ENCODE measurements around the gene BLID.

Gene BLID

GRCh38 chr11:122144752-122145151 lies 28.7 kb upstream of the BLID start:
- Histone ChIP-seq H3K9ac (no peak overlapping the region), H3K27me3 (ENCODE audit: control insufficient read depth, insufficient read depth, low read length) (no peaks in the 10 kb centered on the region), H2AFZ (no peak overlapping the region), H3K9me3 (ENCODE audit: control insufficient read depth, low read length) (no peaks in the 10 kb centered on the region), H3K27ac (no peak overlapping the region), H3K36me3 (ENCODE audit: control insufficient read depth, insufficient read depth, low read length) (no peaks in the 10 kb centered on the region), H3K4me2 (ENCODE audit: low read length) (no peak overlapping the region), H3K4me3 (ENCODE audit: low read depth, low read length) (no peak overlapping the region), H3K79me2 (no peaks in the 10 kb centered on the region), H3K4me1 (no peaks in the 10 kb centered on the region)
- no peak for TF ChIP-seq CTCF (IDR thresholded peaks at IDR 0.05)

GRCh38 chr11:122141725-122142124 lies 25.7 kb upstream of the BLID start:
- Histone ChIP-seq H3K27me3 (ENCODE audit: control insufficient read depth, insufficient read depth, low read length) (no peaks in the 10 kb centered on the region), H3K4me3 (ENCODE audit: low read depth, low read length) (no peak overlapping the region), H3K27ac (no peak overlapping the region), H2AFZ (no peak overlapping the region), H3K9ac (no peak overlapping the region), H3K4me2 (ENCODE audit: low read length) (no peak overlapping the region), H3K4me1 (no peaks in the 10 kb centered on the region), H3K36me3 (ENCODE audit: control insufficient read depth, insufficient read depth, low read length) (no peaks in the 10 kb centered on the region), H3K9me3 (ENCODE audit: control insufficient read depth, low read length) (no peaks in the 10 kb centered on the region), H3K79me2 (no peaks in the 10 kb centered on the region)
- no peak for TF ChIP-seq CTCF (IDR thresholded peaks at IDR 0.05)

GRCh38 chr11:122140500-122140899 lies 24.5 kb upstream of the BLID start:
- H3K4me2 ChIP-seq (ENCODE audit: low read length): no peak overlapping the region
- H3K79me2 ChIP-seq: no peaks in the 10 kb centered on the region
- H3K4me3 ChIP-seq (ENCODE audit: low read depth, low read length): no peak overlapping the region
- H3K4me1 ChIP-seq: no peaks in the 10 kb centered on the region
- no peak overlapping the region for H2AFZ ChIP-seq
- no peak overlapping the region for H3K27ac ChIP-seq
- no peaks in the 10 kb centered on the region for H3K36me3 ChIP-seq (ENCODE audit: control insufficient read depth, insufficient read depth, low read length)
- H3K9me3 ChIP-seq (ENCODE audit: control insufficient read depth, low read length): no peaks in the 10 kb centered on the region
- H3K27me3 ChIP-seq (ENCODE audit: control insufficient read depth, insufficient read depth, low read length): no peaks in the 10 kb centered on the region
- no peak for TF ChIP-seq CTCF (IDR thresholded peaks at IDR 0.05)
- no peak overlapping the region for H3K9ac ChIP-seq

GRCh38 chr11:122139595-122139866 lies 23.5 kb upstream of the BLID start:
- no peak for TF ChIP-seq CTCF (IDR thresholded peaks at IDR 0.05)
- Histone ChIP-seq H3K4me2 (ENCODE audit: low read length) (no peak overlapping the region), H3K9me3 (ENCODE audit: control insufficient read depth, low read length) (no peaks in the 10 kb centered on the region), H2AFZ (no peak overlapping the region), H3K4me3 (ENCODE audit: low read depth, low read length) (no peak overlapping the region), H3K27me3 (ENCODE audit: control insufficient read depth, insufficient read depth, low read length) (no peaks in the 10 kb centered on the region), H3K79me2 (no peaks in the 10 kb centered on the region), H3K36me3 (ENCODE audit: control insufficient read depth, insufficient read depth, low read length) (no peaks in the 10 kb centered on the region), H3K4me1 (no peaks in the 10 kb centered on the region), H3K9ac (no peak overlapping the region), H3K27ac (no peak overlapping the region)

GRCh38 chr11:122138744-122139594 lies 23.0 kb upstream of the BLID start:
- Histone ChIP-seq H3K27me3 (ENCODE audit: control insufficient read depth, insufficient read depth, low read length) (no peaks in the 10 kb centered on the region), H3K4me3 (ENCODE audit: low read depth, low read length) (no peak overlapping the region), H3K4me2 (ENCODE audit: low read length) (no peak overlapping the region), H3K9ac (no peak overlapping the region), H3K79me2 (no peaks in the 10 kb centered on the region), H2AFZ (no peak overlapping the region), H3K27ac (no peak overlapping the region), H3K4me1 (no peaks in the 10 kb centered on the region), H3K36me3 (ENCODE audit: control insufficient read depth, insufficient read depth, low read length) (no peaks in the 10 kb centered on the region), H3K9me3 (ENCODE audit: control insufficient read depth, low read length) (no peaks in the 10 kb centered on the region)
- TF ChIP-seq CTCF (IDR thresholded peaks at IDR 0.05): no peak
